ENCODE data around the gene RGS6.

DNA sequence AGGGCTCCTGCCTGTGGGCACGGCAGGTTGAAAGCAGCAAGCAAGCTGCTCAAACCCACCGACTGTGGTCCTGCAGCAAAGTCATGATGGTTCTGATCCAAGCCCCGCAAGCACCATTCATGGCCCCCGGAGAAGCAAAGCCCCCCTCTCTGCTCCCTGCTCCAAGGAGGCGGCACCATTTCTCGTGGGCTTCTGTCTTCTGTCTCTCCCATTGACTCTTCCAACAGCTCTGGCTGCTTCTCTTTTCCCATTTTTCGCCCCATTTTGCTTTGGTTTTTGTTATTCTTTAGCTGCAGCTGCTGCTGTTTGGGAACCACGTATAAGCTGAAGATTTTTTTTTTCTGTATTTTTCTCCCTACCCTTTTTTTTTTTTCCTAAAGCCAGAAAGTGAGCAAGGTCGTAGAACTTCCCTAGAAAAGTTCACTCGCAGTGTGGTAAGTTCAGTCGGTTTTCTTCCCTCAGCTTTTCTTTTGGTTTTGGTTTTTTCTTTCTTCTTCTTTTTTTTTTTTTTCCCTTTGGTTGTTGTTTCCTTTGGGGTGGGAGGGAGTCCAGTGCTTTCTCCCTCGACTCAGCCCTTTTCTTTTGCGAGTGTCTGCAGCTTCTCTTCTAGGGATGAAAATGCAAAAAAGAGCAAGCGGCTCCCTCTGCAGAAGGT lies 607.6 kb downstream of the RGS6 start:
- no peak for TF ChIP-seq EZH2 (IDR thresholded peaks at IDR 0.05; ENCODE audit: insufficient read depth, poor library complexity, severe bottlenecking)
- no peak for TF ChIP-seq EZH2phosphoT487 (IDR thresholded peaks at IDR 0.05; ENCODE audit: insufficient read depth, low read depth)
